ENCODE results near the gene AKR1B15.
"Not testable (repeated sequence)": the region's sequence is repeated elsewhere in the genome, so short reads cannot be mapped to it uniquely, and the experiment has no call there.

The AKR1B15 gene

DNA sequence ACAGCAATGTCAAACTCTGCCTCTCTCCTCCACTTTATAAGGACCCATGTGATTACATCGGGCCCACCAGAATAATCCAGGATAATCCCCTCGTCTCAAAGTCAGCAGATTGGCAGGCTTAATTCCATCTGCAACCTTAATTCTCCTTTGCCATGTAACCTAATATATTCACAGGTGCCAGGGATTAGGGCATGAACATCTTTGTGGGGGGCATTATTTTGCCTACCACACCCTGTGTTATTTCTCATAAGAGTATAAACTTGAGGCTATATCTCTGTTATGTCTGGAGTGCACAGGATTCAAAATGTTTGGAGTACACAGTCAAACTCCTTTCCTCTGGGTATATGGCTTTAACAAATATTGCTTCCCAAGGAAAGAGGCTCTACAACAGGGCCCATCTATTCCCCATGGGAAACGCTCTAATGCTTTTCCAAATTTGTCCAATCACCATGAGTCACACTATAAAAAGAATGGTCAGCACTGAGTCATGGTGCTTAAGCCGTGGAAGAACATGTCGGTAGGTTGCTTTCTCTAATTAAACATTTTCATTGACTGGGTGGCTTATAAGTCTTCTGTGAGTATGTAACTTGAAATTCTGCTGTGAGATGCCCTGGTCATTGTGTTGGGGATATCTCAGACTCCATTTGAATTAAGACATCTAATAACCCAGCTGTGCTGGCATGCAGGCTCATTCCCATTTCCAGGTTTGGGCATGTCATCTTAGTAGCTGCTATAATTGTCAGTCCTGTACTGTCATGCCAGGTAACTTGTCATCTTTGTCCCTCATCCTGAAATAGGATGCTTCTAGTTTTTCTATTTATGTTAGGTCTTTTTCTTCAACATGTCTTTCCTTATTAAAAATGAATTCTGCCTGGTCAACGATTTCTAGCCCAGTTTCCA lies 33.1 kb upstream of the AKR1B15 start:
- Histone ChIP-seq H3K27me3 (ENCODE audit: insufficient read depth, low read length) (peaks cover 5% of the 10 kb centered on the region; the same call in 1 of the 2 replicates), H3K36me3 (ENCODE audit: insufficient read depth, low read depth, low read length) (no peaks in the 10 kb centered on the region), H3K27ac (ENCODE audit: low read length) (no peak overlapping the region), H3K4me1 (ENCODE audit: insufficient read depth, low read length) (no peaks in the 10 kb centered on the region), H3K9me3 (ENCODE audit: insufficient read depth, low read depth, low read length) (no peaks in the 10 kb centered on the region), H3K9ac (ENCODE audit: low read depth, low read length) (no peak overlapping the region), H3K4me3 (ENCODE audit: low read length) (no peak overlapping the region)

DNA sequence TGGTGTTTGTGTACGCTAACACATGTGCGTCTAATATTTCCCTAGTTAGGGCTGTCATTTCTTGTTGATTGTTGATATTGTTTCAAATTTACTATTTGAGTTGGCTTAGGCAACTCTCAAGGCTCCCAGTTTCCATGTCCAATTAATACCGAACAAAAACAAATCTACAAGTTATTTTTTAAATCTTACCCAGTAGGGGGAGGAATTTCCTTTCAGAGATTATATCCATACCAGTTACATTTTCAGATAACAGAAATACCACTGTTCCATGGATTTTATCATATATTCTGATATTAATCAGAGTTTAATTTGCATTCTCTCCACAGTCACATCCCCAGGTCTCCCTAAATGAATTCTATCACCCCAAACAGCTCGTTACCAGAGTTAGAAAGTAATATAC lies 28.8 kb upstream of the AKR1B15 start:
- Histone ChIP-seq H3K27ac (ENCODE audit: low read length) (no peak overlapping the region), H3K9me3 (ENCODE audit: insufficient read depth, low read depth, low read length) (no peaks in the 10 kb centered on the region), H3K36me3 (ENCODE audit: insufficient read depth, low read depth, low read length) (no peaks in the 10 kb centered on the region), H3K9ac (ENCODE audit: low read depth, low read length) (no peak overlapping the region), H3K4me1 (ENCODE audit: insufficient read depth, low read length) (no peaks in the 10 kb centered on the region), H3K27me3 (ENCODE audit: insufficient read depth, low read length) (no peaks in the 10 kb centered on the region), H3K4me3 (ENCODE audit: low read length) (no peak overlapping the region)

DNA sequence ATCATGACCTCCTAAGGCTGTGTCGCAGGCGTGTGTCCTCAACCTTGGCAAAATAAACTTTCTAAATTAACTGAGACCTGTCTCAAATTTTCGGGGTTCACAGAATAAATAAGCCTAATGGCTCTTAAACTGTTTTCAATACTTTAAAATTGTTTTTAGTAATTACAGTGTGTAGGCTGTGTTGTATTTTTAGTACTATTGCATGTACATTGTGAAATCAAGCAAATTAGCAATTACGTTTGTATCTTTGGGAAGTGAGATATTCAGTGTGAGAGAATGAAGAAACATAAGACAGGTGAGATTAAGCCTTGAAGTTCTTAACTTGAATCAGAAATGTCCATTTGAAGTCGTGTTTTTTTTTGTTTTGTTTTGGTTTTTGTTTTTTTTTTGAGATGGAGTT lies 26.3 kb upstream of the AKR1B15 start:
- no peaks in the 10 kb centered on the region for H3K9me3 ChIP-seq (ENCODE audit: insufficient read depth, low read depth, low read length)
- no peak overlapping the region for H3K4me3 ChIP-seq (ENCODE audit: low read length)
- H3K36me3 ChIP-seq (ENCODE audit: insufficient read depth, low read depth, low read length) = no peaks in the 10 kb centered on the region
- no peaks in the 10 kb centered on the region; the same call in 1 of the 2 replicates for H3K4me1 ChIP-seq (ENCODE audit: insufficient read depth, low read length)
- H3K9ac ChIP-seq (ENCODE audit: low read depth, low read length) = no peak overlapping the region
- H3K27ac ChIP-seq (ENCODE audit: low read length) = no peak overlapping the region
- no peaks in the 10 kb centered on the region for H3K27me3 ChIP-seq (ENCODE audit: insufficient read depth, low read length)

DNA sequence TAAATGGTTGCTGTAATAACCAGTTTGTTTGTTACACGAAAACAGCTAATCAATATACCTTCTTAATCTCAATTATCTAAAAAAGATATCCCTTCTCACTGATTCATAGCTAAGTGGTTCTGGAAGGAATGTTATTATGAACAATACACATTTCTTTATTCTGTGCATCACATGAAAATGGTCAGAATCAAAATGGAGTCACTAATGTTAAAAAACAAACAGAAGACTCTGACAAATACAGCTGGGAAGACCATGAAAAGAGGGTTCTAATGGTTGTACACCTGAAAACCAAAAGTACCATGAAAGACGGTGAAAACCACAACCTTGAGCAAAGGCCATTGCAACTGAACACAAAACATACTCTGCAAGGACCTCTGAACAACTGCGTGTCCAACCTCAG lies 23.5 kb upstream of the AKR1B15 start:
- not testable (repeated sequence) for H3K4me3 ChIP-seq (ENCODE audit: low read length); H3K27me3 ChIP-seq (ENCODE audit: insufficient read depth, low read length); H3K27ac ChIP-seq (ENCODE audit: low read length); H3K9ac ChIP-seq (ENCODE audit: low read depth, low read length); H3K9me3 ChIP-seq (ENCODE audit: insufficient read depth, low read depth, low read length); H3K4me1 ChIP-seq (ENCODE audit: insufficient read depth, low read length); H3K36me3 ChIP-seq (ENCODE audit: insufficient read depth, low read depth, low read length)

DNA sequence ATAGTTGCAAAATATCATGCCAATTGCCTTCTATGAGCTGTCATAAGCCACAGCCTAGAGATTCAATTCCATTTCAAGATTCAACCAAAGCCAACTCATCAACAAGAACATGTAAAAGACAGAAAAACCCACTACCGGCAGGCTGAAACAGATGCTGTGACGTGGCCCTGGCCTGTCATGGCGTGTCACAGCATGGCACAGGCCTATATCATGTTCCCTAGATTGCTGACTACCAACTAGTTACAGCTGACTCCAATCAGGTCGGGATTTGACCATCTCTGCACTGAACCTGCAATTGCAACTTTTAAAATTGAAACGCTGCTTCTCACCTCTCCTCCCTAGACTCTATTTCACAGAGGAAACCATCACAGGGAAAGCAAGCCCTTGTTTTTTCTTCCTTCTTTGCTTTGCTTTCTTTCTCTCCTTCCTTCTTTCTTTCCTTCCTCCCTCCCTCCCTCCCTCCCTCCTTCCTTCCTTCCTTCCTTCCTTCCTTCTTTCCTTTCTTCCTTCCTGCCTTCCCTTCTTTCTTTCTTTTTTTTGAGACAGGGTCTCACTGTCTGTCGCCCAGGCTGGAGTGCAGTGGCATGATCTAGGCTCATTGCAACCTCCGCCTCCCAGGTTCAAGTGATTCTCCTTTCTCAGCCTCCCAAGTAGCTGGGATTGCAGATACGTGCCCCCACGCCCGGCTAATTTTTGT lies 22.2 kb upstream of the AKR1B15 start:
- not testable (repeated sequence) for H3K27ac ChIP-seq (ENCODE audit: low read length); H3K9ac ChIP-seq (ENCODE audit: low read depth, low read length); H3K27me3 ChIP-seq (ENCODE audit: insufficient read depth, low read length); H3K9me3 ChIP-seq (ENCODE audit: insufficient read depth, low read depth, low read length); H3K4me1 ChIP-seq (ENCODE audit: insufficient read depth, low read length); H3K36me3 ChIP-seq (ENCODE audit: insufficient read depth, low read depth, low read length); H3K4me3 ChIP-seq (ENCODE audit: low read length)

DNA sequence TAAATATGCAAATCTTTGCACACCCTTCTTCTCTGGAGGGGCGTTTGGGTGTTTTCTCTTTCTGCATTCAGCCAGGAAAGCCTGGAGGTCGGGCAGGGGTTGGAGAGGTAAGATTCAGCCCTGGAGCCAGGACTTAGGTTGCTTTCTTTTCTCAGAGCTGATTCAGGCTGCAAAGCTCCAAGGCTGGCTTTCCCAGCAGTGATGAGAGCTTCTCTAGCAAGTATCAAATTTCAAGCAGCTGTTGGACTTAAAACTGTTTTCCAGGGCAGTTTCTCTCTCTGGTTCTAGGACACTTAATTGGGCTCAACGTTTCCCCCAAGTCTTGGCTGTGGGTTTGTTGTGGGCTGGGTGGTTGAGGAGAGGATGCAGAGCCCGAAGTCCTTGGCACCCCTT lies 20.9 kb upstream of the AKR1B15 start:
- H3K27me3 ChIP-seq (ENCODE audit: insufficient read depth, low read length) = no peaks in the 10 kb centered on the region
- H3K4me1 ChIP-seq (ENCODE audit: insufficient read depth, low read length) = peaks cover 4% of the 10 kb centered on the region; the same call in 1 of the 2 replicates
- no peak overlapping the region for H3K9ac ChIP-seq (ENCODE audit: low read depth, low read length)
- H3K36me3 ChIP-seq (ENCODE audit: insufficient read depth, low read depth, low read length) = no peaks in the 10 kb centered on the region
- H3K27ac ChIP-seq (ENCODE audit: low read length) = no peak overlapping the region
- H3K9me3 ChIP-seq (ENCODE audit: insufficient read depth, low read depth, low read length) = no peaks in the 10 kb centered on the region
- no peak overlapping the region for H3K4me3 ChIP-seq (ENCODE audit: low read length)

DNA sequence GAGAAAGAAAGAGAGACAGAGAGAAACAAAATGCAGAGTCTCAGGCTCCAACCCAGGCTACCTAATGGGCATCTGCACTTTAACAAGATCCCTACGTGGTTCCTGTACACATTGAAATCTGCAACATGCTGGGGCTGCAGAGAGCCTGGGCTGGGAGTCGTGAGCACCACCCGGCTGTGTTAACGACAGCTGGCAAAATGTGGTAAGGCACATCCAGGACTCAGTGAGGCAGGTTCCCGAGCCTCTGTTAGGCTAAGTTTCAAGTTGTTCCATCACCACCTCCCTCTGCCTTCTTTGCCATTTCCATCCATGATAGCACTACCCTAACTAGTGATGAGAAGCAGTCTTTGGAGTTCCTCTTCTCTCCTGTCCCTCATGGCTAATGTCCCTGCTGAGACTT lies 20.2 kb upstream of the AKR1B15 start:
- Histone ChIP-seq H3K4me1 (ENCODE audit: insufficient read depth, low read length) (peaks cover 4% of the 10 kb centered on the region; the same call in 1 of the 2 replicates), H3K27me3 (ENCODE audit: insufficient read depth, low read length) (no peaks in the 10 kb centered on the region), H3K9ac (ENCODE audit: low read depth, low read length) (no peak overlapping the region), H3K9me3 (ENCODE audit: insufficient read depth, low read depth, low read length) (no peaks in the 10 kb centered on the region), H3K4me3 (ENCODE audit: low read length) (no peak overlapping the region), H3K27ac (ENCODE audit: low read length) (no peak overlapping the region), H3K36me3 (ENCODE audit: insufficient read depth, low read depth, low read length) (no peaks in the 10 kb centered on the region)

DNA sequence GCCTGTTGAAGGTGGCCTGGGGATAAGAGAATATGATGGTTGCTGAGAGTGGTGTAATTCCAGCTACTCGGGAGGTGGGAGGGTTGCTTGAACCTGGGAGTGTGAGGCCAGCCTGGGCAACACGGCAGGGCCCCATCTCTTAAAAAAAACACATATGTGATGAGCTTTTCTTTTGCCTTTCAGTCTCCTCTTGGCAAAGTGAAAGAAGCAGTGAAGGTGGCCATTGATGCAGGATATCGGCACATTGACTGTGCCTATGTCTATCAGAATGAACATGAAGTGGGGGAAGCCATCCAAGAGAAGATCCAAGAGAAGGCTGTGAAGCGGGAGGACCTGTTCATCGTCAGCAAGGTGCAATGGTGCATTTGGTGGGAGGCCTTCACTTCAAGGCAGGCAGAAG lies 18.4 kb upstream of the AKR1B15 start:
- Histone ChIP-seq H3K9me3 (ENCODE audit: insufficient read depth, low read depth, low read length) (no peaks in the 10 kb centered on the region), H3K27ac (ENCODE audit: low read length) (no peak overlapping the region), H3K27me3 (ENCODE audit: insufficient read depth, low read length) (no peaks in the 10 kb centered on the region), H3K36me3 (ENCODE audit: insufficient read depth, low read depth, low read length) (no peaks in the 10 kb centered on the region), H3K4me3 (ENCODE audit: low read length) (no peak overlapping the region), H3K9ac (ENCODE audit: low read depth, low read length) (no peak overlapping the region), H3K4me1 (ENCODE audit: insufficient read depth, low read length) (peaks cover 4% of the 10 kb centered on the region; the same call in 1 of the 2 replicates)

DNA sequence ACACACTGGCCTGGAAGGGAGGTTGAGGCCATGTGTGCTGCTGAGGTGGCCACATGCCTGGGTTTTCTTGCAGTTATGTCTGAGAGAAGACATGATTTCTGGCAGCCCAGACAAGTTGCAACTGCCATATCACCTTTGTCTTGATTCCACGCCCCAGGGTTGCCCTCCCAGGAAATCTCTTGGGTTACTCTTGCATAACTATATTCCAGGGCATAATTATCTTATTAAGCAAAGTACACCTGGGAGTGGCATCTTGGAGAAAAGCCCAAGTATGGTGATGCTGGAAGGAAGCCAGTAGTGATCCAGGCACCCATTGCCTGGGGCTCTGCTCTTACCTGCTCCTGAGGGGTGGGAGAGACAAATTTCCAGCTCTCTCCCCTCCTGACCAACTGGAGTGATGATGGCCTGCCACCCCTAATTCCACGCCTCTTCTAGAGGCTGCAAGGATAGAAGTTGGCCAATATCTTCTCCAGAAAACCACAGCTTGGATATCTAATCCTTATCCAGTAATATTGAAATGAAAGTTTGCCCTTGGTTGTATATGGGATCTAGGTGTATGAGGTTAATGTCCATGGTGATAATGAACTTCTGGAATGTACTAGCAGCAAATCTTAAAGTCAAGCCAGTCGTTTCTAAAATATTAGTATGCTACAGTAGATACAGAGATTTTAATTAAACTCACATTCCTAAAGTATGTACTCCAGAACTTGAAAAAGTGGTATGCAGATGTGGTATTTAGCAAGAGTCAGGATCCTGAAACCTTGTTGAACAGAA lies 16.5 kb upstream of the AKR1B15 start:
- no peak overlapping the region for H3K9ac ChIP-seq (ENCODE audit: low read depth, low read length)
- peaks cover 4% of the 10 kb centered on the region; the same call in 1 of the 2 replicates for H3K4me1 ChIP-seq (ENCODE audit: insufficient read depth, low read length)
- no peaks in the 10 kb centered on the region for H3K9me3 ChIP-seq (ENCODE audit: insufficient read depth, low read depth, low read length)
- no peaks in the 10 kb centered on the region for H3K27me3 ChIP-seq (ENCODE audit: insufficient read depth, low read length)
- no peak overlapping the region for H3K4me3 ChIP-seq (ENCODE audit: low read length)
- H3K36me3 ChIP-seq (ENCODE audit: insufficient read depth, low read depth, low read length) = no peaks in the 10 kb centered on the region
- no peak overlapping the region for H3K27ac ChIP-seq (ENCODE audit: low read length)

DNA sequence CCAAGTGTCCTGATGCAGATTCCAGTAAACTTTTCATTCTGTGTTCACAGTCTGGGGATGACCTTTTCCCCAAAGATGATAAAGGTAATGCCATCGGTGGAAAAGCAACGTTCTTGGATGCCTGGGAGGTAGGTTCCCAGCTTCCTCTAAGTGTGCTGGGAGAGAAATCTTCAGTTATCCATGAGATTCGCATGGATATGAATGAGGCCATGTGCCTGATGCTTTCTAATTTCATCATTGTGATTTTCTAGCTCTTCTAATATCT lies 16.0 kb upstream of the AKR1B15 start:
- Histone ChIP-seq H3K4me1 (ENCODE audit: insufficient read depth, low read length) (peaks cover 1% of the 10 kb centered on the region; the same call in 1 of the 2 replicates), H3K4me3 (ENCODE audit: low read length) (no peak overlapping the region), H3K9ac (ENCODE audit: low read depth, low read length) (no peak overlapping the region), H3K27me3 (ENCODE audit: insufficient read depth, low read length) (no peaks in the 10 kb centered on the region), H3K9me3 (ENCODE audit: insufficient read depth, low read depth, low read length) (no peaks in the 10 kb centered on the region), H3K36me3 (ENCODE audit: insufficient read depth, low read depth, low read length) (no peaks in the 10 kb centered on the region), H3K27ac (ENCODE audit: low read length) (no peak overlapping the region)

DNA sequence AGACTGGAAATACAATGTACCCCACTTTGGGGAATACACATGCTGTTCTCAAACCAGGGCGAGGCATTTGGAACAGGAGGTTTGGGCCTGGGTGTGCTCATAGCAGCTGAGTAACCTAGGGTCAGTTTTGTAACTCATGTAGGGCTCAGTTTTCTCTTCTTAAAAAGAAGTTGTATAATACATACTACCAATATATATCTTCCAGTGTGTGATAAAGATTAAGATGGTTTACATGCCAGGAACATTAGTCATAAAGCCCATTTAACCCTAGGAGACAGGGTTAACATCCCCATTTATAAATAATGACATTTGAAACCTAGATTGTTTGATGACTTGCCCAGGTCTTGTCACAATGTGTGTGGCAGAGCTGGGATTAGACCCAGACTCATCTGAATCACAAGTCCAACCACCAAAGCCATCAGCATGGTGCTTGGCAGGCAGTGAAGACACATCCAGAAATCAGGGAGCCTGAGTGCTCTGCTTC lies 15.6 kb upstream of the AKR1B15 start:
- Histone ChIP-seq H3K27ac (ENCODE audit: low read length) (no peak overlapping the region), H3K4me1 (ENCODE audit: insufficient read depth, low read length) (no peaks in the 10 kb centered on the region), H3K36me3 (ENCODE audit: insufficient read depth, low read depth, low read length) (no peaks in the 10 kb centered on the region), H3K9me3 (ENCODE audit: insufficient read depth, low read depth, low read length) (no peaks in the 10 kb centered on the region), H3K27me3 (ENCODE audit: insufficient read depth, low read length) (no peaks in the 10 kb centered on the region), H3K4me3 (ENCODE audit: low read length) (no peak overlapping the region), H3K9ac (ENCODE audit: low read depth, low read length) (no peak overlapping the region)

Data from iPS-20b (cell line).